ENCODE data around the gene ADAMTS8. TPM values are rescaled to one million over a fixed set of nuclear protein-coding genes. Genes with fewer than 3 reads are reported as not detected.

Gene ADAMTS8
- total and polyA plus RNA-seq, 2 donors (not counting 3 experiments of a cell fraction or from before 2014, with no cell fraction given): not detected

- intact Hi-C loops (cut with micrococcal nuclease): no loop called here
- no peak overlapping the region for H3K27ac ChIP-seq (ENCODE audit: insufficient read depth, low read depth, low read length)
- DNase-seq (ENCODE audit: low read depth, low spot score): no peak
- no peaks in the 10 kb centered on the region for H3K4me1 ChIP-seq (ENCODE audit: control insufficient read depth, extremely low read depth, insufficient read depth, low read length)
- no peak overlapping the region for H2AFZ ChIP-seq (ENCODE audit: low read depth, low read length)
- no peaks in the 10 kb centered on the region for H4K20me1 ChIP-seq (replicated peaks; ENCODE audit: control insufficient read depth, extremely low read depth, insufficient read depth, low read length)
- POLR2A ChIA-PET: no interaction called here
- peaks cover 3 to 6% of the 10 kb centered on the region in 2 experiments for H3K27me3 ChIP-seq (ENCODE audit: control insufficient read depth in 2 of 2, insufficient read depth in 2 of 2, low read length in 2 of 2)
- H3K4me2 ChIP-seq (ENCODE audit: insufficient read depth, low read length): no peak overlapping the region
- dilution Hi-C loops (cut with MboI; ENCODE audit: extremely low pct_ligation_motif_present, low sequenced_read_pairs): no loop called here
- H3K9me3 ChIP-seq (replicated peaks; ENCODE audit: control insufficient read depth, insufficient read depth, low read length): no peaks in the 10 kb centered on the region
- H3K4me3 ChIP-seq (replicated peaks in 1 of 3; ENCODE audit: insufficient read depth in 1 of 3, low read depth in 1 of 3, low read length in 3 of 3): no peak overlapping the region
- no peaks in the 10 kb centered on the region for H3K9me1 ChIP-seq (replicated peaks; ENCODE audit: control insufficient read depth, extremely low read depth, insufficient read depth, low read length)
- H3K79me2 ChIP-seq (ENCODE audit: control insufficient read depth, insufficient read depth, low read length): no peaks in the 10 kb centered on the region
- H3K36me3 ChIP-seq (ENCODE audit: control insufficient read depth in 2 of 2, extremely low read depth in 1 of 2, insufficient read depth in 2 of 2, low read length in 2 of 2): no peaks in the 10 kb centered on the region
- TF ChIP-seq EZH2 (IDR thresholded peaks at IDR 0.05; ENCODE audit: borderline replicate concordance, low read depth, low read length, severe bottlenecking) (no peak), GATA2 (IDR thresholded peaks at IDR 0.05; ENCODE audit: insufficient read depth, insufficient read length, low read depth, low read length) (no peak), MAX (IDR thresholded peaks at IDR 0.05; ENCODE audit: insufficient read depth, insufficient read length) (no peak), POLR2A (IDR thresholded peaks at IDR 0.05; ENCODE audit: low read depth, low read length) (no peak), JUN (IDR thresholded peaks at IDR 0.05; ENCODE audit: borderline replicate concordance, insufficient read depth, insufficient read length, low read depth) (no peak), FOS (IDR thresholded peaks at IDR 0.05; ENCODE audit: borderline replicate concordance, insufficient read depth, low read length) (no peak), POLR2AphosphoS5 (IDR thresholded peaks at IDR 0.05; ENCODE audit: insufficient read depth, low read depth, low read length) (no peak), MYC (IDR thresholded peaks at IDR 0.05; ENCODE audit: low read depth, low read length) (no peak)
- TF ChIP-seq, protein P1, sequence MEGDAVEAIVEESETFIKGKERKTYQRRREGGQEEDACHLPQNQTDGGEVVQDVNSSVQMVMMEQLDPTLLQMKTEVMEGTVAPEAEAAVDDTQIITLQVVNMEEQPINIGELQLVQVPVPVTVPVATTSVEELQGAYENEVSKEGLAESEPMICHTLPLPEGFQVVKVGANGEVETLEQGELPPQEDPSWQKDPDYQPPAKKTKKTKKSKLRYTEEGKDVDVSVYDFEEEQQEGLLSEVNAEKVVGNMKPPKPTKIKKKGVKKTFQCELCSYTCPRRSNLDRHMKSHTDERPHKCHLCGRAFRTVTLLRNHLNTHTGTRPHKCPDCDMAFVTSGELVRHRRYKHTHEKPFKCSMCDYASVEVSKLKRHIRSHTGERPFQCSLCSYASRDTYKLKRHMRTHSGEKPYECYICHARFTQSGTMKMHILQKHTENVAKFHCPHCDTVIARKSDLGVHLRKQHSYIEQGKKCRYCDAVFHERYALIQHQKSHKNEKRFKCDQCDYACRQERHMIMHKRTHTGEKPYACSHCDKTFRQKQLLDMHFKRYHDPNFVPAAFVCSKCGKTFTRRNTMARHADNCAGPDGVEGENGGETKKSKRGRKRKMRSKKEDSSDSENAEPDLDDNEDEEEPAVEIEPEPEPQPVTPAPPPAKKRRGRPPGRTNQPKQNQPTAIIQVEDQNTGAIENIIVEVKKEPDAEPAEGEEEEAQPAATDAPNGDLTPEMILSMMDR (IDR thresholded peaks at IDR 0.05; ENCODE audit: extremely low read depth in 1 of 2, insufficient read depth in 1 of 2, low read depth in 1 of 2, low read length in 2 of 2): no peak
- no TSS peak for BruUV-seq (replicated peaks)
- FAIRE-seq: no peak
- CTCF ChIA-PET: interaction anchor here (0.6 kb wide), 1 partner anchor 252 kb away, joined by 3 read pairs; no protein-coding TSS in a partner anchor
- no peak overlapping the region for H3K9ac ChIP-seq (replicated peaks; ENCODE audit: extremely low read depth, insufficient read depth, low read length)
Measured at GRCh38 chr11:130459521-130459920, 31.1 kb upstream of the ADAMTS8 start.

Measured in endothelial cell of umbilical vein (primary cell).